Stimulated activated naive CD4-positive, alpha-beta T cell (primary cell): ENCODE results near the gene ZBTB9.

Experiments
- DNase-seq, 6 experiments: peaks; one replicate each; lab custom pipeline; 2025; lab: John Stamatoyannopoulos, UW

Gene ZBTB9

GRCh38 chr6:33454009-33454946 lies at the start of gene ZBTB9:
Gene ZBTB9 (plus strand): TSS chr6:33454576. CDS start chr6:33455101, 525 bp downstream.
- DNase-seq, result peak; percentile 85 to 94 (median 90)

- DNase-seq, result no peak
Observed at GRCh38 chr6:33404884-33405283, 49.5 kb upstream of the ZBTB9 start.

- no peak for DNase-seq
Observed at GRCh38 chr6:33405386-33405940, 48.9 kb upstream of the ZBTB9 start.

GRCh38 chr6:33406126-33406525 lies 48.2 kb upstream of the ZBTB9 start:
- DNase-seq, result no peak

GRCh38 chr6:33407132-33407718 lies 47.2 kb upstream of the ZBTB9 start:
- DNase-seq, result no peak

- peak; percentile 96 to 100 (median 98) for DNase-seq
Observed at GRCh38 chr6:33410050-33410710, 44.2 kb upstream of the ZBTB9 start.

- DNase-seq, result peak in 2 of 6 experiments; percentile 69 to 96
Observed at GRCh38 chr6:33410711-33411631, 43.4 kb upstream of the ZBTB9 start, which contains the start of gene PHF1. Gene PHF1 (plus strand): TSS chr6:33411014. CDS start chr6:33412264, 1,250 bp downstream.

- peak in 1 of 6 experiments; percentile 39 for DNase-seq
Observed at GRCh38 chr6:33411632-33412005, 42.8 kb upstream of the ZBTB9 start.

GRCh38 chr6:33412140-33413009 lies 42.0 kb upstream of the ZBTB9 start:
- DNase-seq, result no peak

GRCh38 chr6:33413241-33414120 lies 40.9 kb upstream of the ZBTB9 start:
- DNase-seq, result no peak

- DNase-seq, result peak in 1 of 6 experiments; percentile 14
Observed at GRCh38 chr6:33414592-33415271, 39.6 kb upstream of the ZBTB9 start.

GRCh38 chr6:33415831-33416230 lies 38.5 kb upstream of the ZBTB9 start:
- DNase-seq, result no peak

- DNase-seq, result peak in 2 of 6 experiments; percentile 11 to 28
Observed at GRCh38 chr6:33416386-33417127, 37.8 kb upstream of the ZBTB9 start.

GRCh38 chr6:33417128-33417902 lies 37.1 kb upstream of the ZBTB9 start:
- DNase-seq, result peak in 2 of 6 experiments; percentile 26 to 42

- DNase-seq, result peak; percentile 96 to 100 (median 99)
Observed at GRCh38 chr6:33417903-33418689, 36.3 kb upstream of the ZBTB9 start, which contains the start of gene CUTA. Gene CUTA (minus strand): TSS chr6:33418107. CDS start chr6:33418000, 107 bp downstream.
